ENCODE measurements around the gene CDYL2. TPM values are rescaled to one million over a fixed set of nuclear protein-coding genes. Genes with fewer than 3 reads are reported as not detected.
A peak's percentile ranks its signal among the peaks of the same experiment; 100 is the strongest.

The CDYL2 gene
- total RNA-seq, 2 donors from 2014 or later, result 4.8 TPM

DNA sequence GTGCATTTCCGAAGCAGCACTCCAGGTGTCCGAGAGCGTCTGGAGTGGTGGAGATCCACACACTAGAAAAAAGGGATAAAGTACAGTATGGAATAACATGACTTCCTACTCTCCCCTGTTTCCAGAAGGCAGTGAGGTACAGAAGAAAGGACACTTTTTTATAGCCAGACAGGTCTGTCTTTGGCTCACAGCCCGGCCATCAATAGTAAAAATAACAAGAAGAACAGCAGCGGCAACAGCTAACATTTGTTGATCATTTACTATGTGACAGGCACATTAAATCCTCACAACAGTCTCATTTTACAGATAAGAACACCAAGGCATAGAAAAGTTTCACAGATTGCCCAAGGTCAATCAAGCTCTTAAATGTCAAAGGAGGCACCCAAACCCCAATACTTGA is 247.4 kb downstream of the CDYL2 start:
- no peak for TF ChIP-seq CTCF (IDR thresholded peaks at IDR 0.05)
- peak; percentile 39 for DNase-seq
- H3K9ac ChIP-seq (ENCODE audit: low read depth in 2 of 2, low read length in 2 of 2), result no peak overlapping the region
- no peak overlapping the region for H3K4me3 ChIP-seq
- H3K36me3 ChIP-seq, result no peaks in the 10 kb centered on the region
- intact Hi-C loops (cut with DNase I), result no loop called here
- no peaks in the 10 kb centered on the region for H3K4me1 ChIP-seq
- no peaks in the 10 kb centered on the region for H3K9me3 ChIP-seq
- H3K27ac ChIP-seq, result no peak overlapping the region
- H3K27me3 ChIP-seq, result no peaks in the 10 kb centered on the region

- intact Hi-C loops (cut with DNase I), result no loop called here
- TF ChIP-seq CTCF (IDR thresholded peaks at IDR 0.05), result no peak
These were observed 247.9 kb downstream of the CDYL2 start for GRCh38 chr16:80556481-80556880.

DNA sequence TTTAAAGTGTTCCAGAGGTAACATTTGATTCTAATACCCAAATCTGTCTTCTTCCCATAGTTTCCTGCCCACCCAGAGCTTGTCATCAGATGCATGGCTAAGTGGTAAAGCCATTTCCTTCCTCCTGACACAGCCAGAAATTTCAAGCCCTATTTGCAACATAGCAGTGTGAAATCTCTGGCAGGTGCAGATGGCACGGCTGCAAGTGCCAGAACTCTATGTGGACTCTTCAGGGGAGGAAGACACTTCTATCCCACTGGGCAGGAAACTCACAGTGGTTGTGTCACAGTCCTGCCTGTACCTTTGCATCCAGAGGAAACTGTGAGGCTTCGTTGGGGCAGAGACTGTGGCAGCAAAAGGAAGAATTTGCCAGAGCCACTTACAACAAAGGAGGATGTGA is 250.4 kb downstream of the CDYL2 start:
- Histone ChIP-seq H3K9ac (ENCODE audit: low read depth in 2 of 2, low read length in 2 of 2) (no peak overlapping the region), H3K4me3 (no peak overlapping the region), H3K4me1 (no peaks in the 10 kb centered on the region), H3K9me3 (no peaks in the 10 kb centered on the region), H3K27ac (no peak overlapping the region), H3K36me3 (no peaks in the 10 kb centered on the region), H3K27me3 (no peaks in the 10 kb centered on the region)
- intact Hi-C loops (cut with DNase I), result no loop called here
- TF ChIP-seq CTCF (IDR thresholded peaks at IDR 0.05), result no peak
- no peak for DNase-seq

More at GRCh38 chr16:80556481-80556880, 247.9 kb downstream of the CDYL2 start:
- no peaks in the 10 kb centered on the region for H3K36me3 ChIP-seq
- no peak for DNase-seq
- no peak overlapping the region for H3K9ac ChIP-seq (ENCODE audit: low read depth in 2 of 2, low read length in 2 of 2)
- no peaks in the 10 kb centered on the region for H3K9me3 ChIP-seq
- H3K4me1 ChIP-seq, result no peaks in the 10 kb centered on the region
- H3K27me3 ChIP-seq, result no peaks in the 10 kb centered on the region
- no peak overlapping the region for H3K27ac ChIP-seq
- no peak overlapping the region for H3K4me3 ChIP-seq

DNA sequence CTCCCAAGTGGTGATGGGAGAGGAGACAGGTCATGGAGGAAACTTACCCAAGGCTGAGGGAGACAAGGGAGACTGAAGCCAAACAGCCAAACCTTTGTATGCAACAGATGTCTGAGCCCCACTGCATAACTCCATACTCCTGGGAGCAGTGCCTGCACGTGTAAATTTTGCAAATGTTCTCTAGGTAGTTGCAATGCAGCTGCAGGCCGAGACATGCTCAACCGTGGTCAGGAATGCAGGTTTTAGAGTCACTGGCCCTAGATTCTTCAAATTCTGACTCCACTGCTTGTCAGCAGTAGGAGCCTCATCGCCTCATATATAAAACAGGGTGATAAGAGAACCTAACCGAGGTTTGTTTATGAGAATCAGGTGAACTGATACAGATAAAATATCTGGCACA is 252.1 kb downstream of the CDYL2 start:
- H3K9me3 ChIP-seq, result no peaks in the 10 kb centered on the region
- H3K36me3 ChIP-seq, result no peaks in the 10 kb centered on the region
- H3K9ac ChIP-seq (ENCODE audit: low read depth in 2 of 2, low read length in 2 of 2), result no peak overlapping the region
- H3K4me3 ChIP-seq, result no peak overlapping the region
- no peaks in the 10 kb centered on the region for H3K4me1 ChIP-seq
- intact Hi-C loops (cut with DNase I), result no loop called here
- no peak for TF ChIP-seq CTCF (IDR thresholded peaks at IDR 0.05)
- no peak overlapping the region for H3K27ac ChIP-seq
- H3K27me3 ChIP-seq, result no peaks in the 10 kb centered on the region
- no peak for DNase-seq

Other genes with a start within 250 kb of the CDYL2 start
- 10 to 100 TPM; 59.4 to 81.6 TPM for gene CMC2, start 202.3 kb upstream of the CDYL2 start, total RNA-seq
- 10 to 100 TPM in 1 of 2 donors, 1 to 10 TPM in 1; 9.3 to 28.7 TPM for gene CENPN, start 202.6 kb upstream of the CDYL2 start, total RNA-seq
- gene ATMIN, start 231.2 kb upstream of the CDYL2 start, total RNA-seq, result 10 to 100 TPM; 23.9 to 26.3 TPM